ENCODE measurements around the gene MICAL2. TPM values are rescaled to one million over a fixed set of nuclear protein-coding genes. Genes with fewer than 3 reads are reported as not detected.

The MICAL2 gene
- total RNA-seq, 1 donor from 2014 or later, result 4.4 TPM

DNA sequence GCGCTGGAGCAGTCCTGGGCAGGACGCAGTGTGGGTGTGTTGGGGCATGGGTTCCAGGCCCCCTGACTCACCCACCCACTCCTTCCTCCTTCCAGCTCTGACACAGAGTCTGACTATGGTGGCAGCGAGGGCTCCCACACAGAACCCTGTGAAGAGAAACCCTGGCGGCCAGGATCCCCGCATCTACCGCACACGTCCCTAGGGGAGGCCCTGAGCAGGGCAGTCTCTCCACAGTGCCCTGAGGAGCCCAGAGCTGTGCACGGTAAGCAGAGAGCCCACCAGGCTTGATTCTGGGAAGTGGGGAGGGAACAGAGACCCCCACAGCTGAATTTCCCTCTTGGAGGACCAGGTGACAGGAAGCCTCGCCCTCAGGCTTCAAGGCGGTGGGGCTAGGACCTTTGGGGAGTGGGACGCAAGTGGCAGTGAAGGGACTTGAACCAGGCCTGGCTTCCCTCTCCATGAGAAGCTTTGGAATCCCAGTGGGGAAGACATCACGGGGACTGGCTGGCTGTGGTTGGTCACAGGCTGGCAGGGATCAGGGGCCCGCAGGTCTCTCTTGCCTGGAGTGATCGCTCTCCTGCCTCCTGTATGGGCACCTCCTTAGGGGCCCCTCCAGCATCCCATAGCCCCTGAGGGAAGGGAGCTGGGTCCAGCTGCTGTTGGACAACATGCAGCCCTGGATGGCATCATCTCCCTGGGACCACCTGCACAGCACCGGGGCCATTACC is 170.6 kb downstream of the MICAL2 start:
- no peak overlapping the region for H3K4me3 Mint-ChIP-seq (ENCODE audit: unreplicated experiment)
- H3K27me3 Mint-ChIP-seq (ENCODE audit: unreplicated experiment), result peaks cover 2% of the 10 kb centered on the region
- no peaks in the 10 kb centered on the region for H3K36me3 Mint-ChIP-seq (ENCODE audit: unreplicated experiment)
- H3K9me3 Mint-ChIP-seq (ENCODE audit: unreplicated experiment), result peaks cover 2% of the 10 kb centered on the region
- TF ChIP-seq, protein P1, sequence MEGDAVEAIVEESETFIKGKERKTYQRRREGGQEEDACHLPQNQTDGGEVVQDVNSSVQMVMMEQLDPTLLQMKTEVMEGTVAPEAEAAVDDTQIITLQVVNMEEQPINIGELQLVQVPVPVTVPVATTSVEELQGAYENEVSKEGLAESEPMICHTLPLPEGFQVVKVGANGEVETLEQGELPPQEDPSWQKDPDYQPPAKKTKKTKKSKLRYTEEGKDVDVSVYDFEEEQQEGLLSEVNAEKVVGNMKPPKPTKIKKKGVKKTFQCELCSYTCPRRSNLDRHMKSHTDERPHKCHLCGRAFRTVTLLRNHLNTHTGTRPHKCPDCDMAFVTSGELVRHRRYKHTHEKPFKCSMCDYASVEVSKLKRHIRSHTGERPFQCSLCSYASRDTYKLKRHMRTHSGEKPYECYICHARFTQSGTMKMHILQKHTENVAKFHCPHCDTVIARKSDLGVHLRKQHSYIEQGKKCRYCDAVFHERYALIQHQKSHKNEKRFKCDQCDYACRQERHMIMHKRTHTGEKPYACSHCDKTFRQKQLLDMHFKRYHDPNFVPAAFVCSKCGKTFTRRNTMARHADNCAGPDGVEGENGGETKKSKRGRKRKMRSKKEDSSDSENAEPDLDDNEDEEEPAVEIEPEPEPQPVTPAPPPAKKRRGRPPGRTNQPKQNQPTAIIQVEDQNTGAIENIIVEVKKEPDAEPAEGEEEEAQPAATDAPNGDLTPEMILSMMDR (IDR thresholded peaks at IDR 0.05; ENCODE audit: partially characterized antibody, unreplicated experiment), result no peak
- no peak for DNase-seq
- H3K4me1 Mint-ChIP-seq (ENCODE audit: low read depth, unreplicated experiment), result peaks cover 2% of the 10 kb centered on the region
- H3K27ac Mint-ChIP-seq (ENCODE audit: unreplicated experiment), result no peak overlapping the region

DNA sequence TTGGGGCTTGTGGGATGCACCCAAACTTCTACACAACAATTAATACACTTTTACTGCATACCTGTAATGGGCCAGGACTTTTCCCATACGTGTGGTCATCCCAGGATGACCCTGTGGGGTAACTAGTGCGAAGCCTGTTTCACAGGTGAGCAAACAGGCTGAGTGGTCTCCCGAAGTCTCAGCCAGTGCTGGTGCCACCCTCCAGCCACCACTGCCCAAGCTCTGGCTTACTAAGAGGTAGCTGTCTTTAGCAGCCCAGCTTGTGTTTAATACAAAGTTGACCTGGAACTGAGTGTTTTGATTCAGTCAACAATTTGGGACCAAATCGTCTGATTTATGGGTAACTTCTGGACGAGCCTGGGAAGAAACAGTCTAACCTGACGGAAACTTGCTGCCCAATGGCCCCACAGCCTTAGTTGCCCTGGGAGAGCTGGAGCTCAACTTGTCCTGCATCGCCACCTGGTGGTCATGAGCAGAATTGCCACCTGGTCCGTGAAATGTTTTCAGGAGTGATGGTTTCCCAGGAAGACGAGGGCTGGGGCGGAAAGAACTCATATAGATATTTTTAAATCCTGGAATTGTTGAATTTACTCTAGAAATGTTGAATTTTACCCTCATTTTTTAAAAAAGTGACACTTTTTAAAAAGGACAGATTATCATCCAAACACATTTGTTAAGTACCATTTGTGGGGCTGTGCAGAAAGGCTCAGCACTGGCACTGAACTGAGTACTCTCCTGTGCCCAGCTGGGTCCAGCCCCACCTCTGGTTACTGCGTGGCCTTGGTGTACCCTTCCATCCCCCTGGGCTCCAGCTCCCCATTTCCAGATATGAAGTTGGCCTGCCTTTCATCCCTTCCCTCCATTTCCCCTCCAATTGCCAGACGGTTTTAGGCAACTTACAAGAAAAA is 171.4 kb downstream of the MICAL2 start:
- H3K4me1 Mint-ChIP-seq (ENCODE audit: low read depth, unreplicated experiment), result peaks cover 2% of the 10 kb centered on the region
- TF ChIP-seq, protein P1 (IDR thresholded peaks at IDR 0.05; ENCODE audit: partially characterized antibody, unreplicated experiment), result peak; percentile 99
- H3K9me3 Mint-ChIP-seq (ENCODE audit: unreplicated experiment), result no peaks in the 10 kb centered on the region
- no peak overlapping the region for H3K4me3 Mint-ChIP-seq (ENCODE audit: unreplicated experiment)
- H3K27ac Mint-ChIP-seq (ENCODE audit: unreplicated experiment), result no peak overlapping the region
- peak; percentile 89 for DNase-seq
- H3K27me3 Mint-ChIP-seq (ENCODE audit: unreplicated experiment), result peaks cover 2% of the 10 kb centered on the region
- H3K36me3 Mint-ChIP-seq (ENCODE audit: unreplicated experiment), result no peaks in the 10 kb centered on the region

DNA sequence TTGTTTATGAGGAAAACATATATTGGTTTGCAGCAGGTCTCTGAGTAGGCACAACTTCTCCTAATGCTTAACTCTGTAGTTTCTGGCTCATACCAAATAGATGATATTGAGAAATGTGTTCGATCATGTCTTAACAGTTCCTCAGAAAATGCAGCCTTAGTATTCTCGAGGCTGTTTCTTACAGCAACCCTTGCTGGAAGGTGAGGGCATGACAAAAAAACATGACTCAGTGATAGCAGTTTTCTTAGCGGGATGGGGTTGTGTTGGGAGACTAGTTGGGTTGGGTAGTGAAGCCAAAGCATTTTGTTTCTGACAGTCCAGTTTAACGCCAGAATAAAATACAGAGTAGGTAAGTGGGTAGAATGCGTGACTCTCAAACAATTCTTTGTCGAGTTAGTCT is 172.3 kb downstream of the MICAL2 start:
- Mint-ChIP-seq H3K27ac (ENCODE audit: unreplicated experiment) (no peak overlapping the region), H3K27me3 (ENCODE audit: unreplicated experiment) (peaks cover 5% of the 10 kb centered on the region), H3K9me3 (ENCODE audit: unreplicated experiment) (peaks cover 2% of the 10 kb centered on the region), H3K4me3 (ENCODE audit: unreplicated experiment) (no peak overlapping the region), H3K36me3 (ENCODE audit: unreplicated experiment) (no peaks in the 10 kb centered on the region), H3K4me1 (ENCODE audit: low read depth, unreplicated experiment) (peaks cover 6% of the 10 kb centered on the region)
- TF ChIP-seq, protein P1 (IDR thresholded peaks at IDR 0.05; ENCODE audit: partially characterized antibody, unreplicated experiment), result no peak
- DNase-seq, result no peak

DNA sequence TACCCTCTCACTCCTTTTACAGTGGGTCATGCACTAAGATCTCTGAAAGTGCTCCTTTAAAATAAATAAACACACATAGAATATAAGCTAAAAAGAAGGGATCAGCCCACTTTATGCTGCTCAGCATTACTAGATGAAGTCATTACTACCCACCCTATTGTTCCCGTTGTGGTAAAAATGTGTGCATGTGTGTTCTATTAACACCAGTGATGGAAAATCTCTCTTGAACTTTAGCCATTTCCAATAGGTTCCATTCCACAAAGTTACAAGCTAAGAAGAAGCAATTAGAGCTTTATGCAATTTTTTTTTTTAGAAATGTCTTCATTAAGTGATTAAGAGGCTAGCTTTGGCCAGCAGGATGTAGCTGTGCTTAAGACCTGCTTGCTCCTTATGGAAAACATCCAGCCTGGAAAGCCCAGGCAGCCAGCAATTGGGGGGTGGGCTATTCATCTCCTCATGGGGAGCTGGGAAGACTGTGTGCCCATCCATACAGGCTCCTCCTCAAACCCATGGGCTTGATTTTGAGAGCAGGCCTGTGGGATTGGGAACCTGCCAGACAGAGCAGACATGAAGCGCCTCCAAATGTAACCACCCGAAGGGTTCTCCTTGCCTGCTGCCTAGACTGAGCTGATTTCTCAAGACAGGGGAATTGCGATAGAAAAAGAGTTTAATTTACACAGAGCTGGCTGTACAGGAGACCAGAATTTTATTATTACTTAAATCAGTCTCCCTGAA is 174.1 kb downstream of the MICAL2 start:
- peaks cover 10% of the 10 kb centered on the region for H3K4me1 Mint-ChIP-seq (ENCODE audit: low read depth, unreplicated experiment)
- no peak overlapping the region for H3K4me3 Mint-ChIP-seq (ENCODE audit: unreplicated experiment)
- no peak overlapping the region for H3K27ac Mint-ChIP-seq (ENCODE audit: unreplicated experiment)
- H3K36me3 Mint-ChIP-seq (ENCODE audit: unreplicated experiment), result no peaks in the 10 kb centered on the region
- no peak for DNase-seq
- TF ChIP-seq, protein P1 (IDR thresholded peaks at IDR 0.05; ENCODE audit: partially characterized antibody, unreplicated experiment), result no peak
- H3K9me3 Mint-ChIP-seq (ENCODE audit: unreplicated experiment), result peaks cover 2% of the 10 kb centered on the region
- peaks cover 5% of the 10 kb centered on the region for H3K27me3 Mint-ChIP-seq (ENCODE audit: unreplicated experiment)

Measured in glutamatergic neuron (in vitro differentiated cells).